Measurements from ENCODE around the gene STT3A.

Gene STT3A

GRCh38 chr11:125591649-125592304 is 875 bp upstream of the STT3A start:
- no peak for DNase-seq

- DNase-seq, result peak; percentile 71
These were observed 615 bp downstream of the STT3A start for GRCh38 chr11:125593114-125593820.

- DNase-seq, result no peak
These were observed 2.3 kb downstream of the STT3A start for GRCh38 chr11:125594958-125595357.

- DNase-seq, result no peak
These were observed 8.0 kb downstream of the STT3A start for GRCh38 chr11:125600663-125601062.

GRCh38 chr11:125603207-125603606 is 10.6 kb downstream of the STT3A start:
- DNase-seq, result no peak

- DNase-seq, result no peak
These were observed 12.8 kb downstream of the STT3A start for GRCh38 chr11:125605417-125605816.

- DNase-seq, result no peak
These were observed 16.9 kb downstream of the STT3A start for GRCh38 chr11:125609545-125609944.

- DNase-seq, result no peak
These were observed 25.7 kb downstream of the STT3A start for GRCh38 chr11:125618383-125618782.

- no peak for DNase-seq
These were observed 29.3 kb downstream of the STT3A start for GRCh38 chr11:125621995-125622394.

GRCh38 chr11:125623064-125623463 is 30.4 kb downstream of the STT3A start:
- DNase-seq, result no peak

GRCh38 chr11:125624756-125625213 is 32.1 kb downstream of the STT3A start, which contains the start of gene CHEK1:
CHEK1 (plus strand) TSS chr11:125625163; CDS start chr11:125626769, 1,606 bp downstream.
- no peak for DNase-seq

GRCh38 chr11:125625225-125625629 is 32.6 kb downstream of the STT3A start:
- DNase-seq, result no peak

GRCh38 chr11:125625630-125626287 is 33.1 kb downstream of the STT3A start:
- DNase-seq, result peak; percentile 95

GRCh38 chr11:125626288-125626950 is 33.8 kb downstream of the STT3A start:
- DNase-seq, result peak; percentile 83

- DNase-seq, result no peak
These were observed 34.7 kb downstream of the STT3A start for GRCh38 chr11:125627236-125627910.

- DNase-seq, result no peak
These were observed 45.2 kb downstream of the STT3A start for GRCh38 chr11:125637840-125638239.

GRCh38 chr11:125638315-125638714 is 45.7 kb downstream of the STT3A start:
- DNase-seq, result no peak

- no peak for DNase-seq
These were observed 53.2 kb downstream of the STT3A start for GRCh38 chr11:125645871-125646270.

- no peak for DNase-seq
These were observed 57.0 kb downstream of the STT3A start for GRCh38 chr11:125649465-125650166.

GRCh38 chr11:125662689-125663088 is 70.0 kb downstream of the STT3A start:
- no peak for DNase-seq

- no peak for DNase-seq
These were observed 71.3 kb downstream of the STT3A start for GRCh38 chr11:125663910-125664309.

- no peak for DNase-seq
These were observed 74.5 kb downstream of the STT3A start for GRCh38 chr11:125667151-125667550.
